Stimulated activated CD4-positive, alpha-beta T cell treated with anti-CD3 and anti-CD28 coated beads, TNF-alpha, amount 100 ng/mL, for 48 hours (primary cell): ENCODE data around the gene BRME1.

Source experiments
- DNase-seq, 3 donors: peaks; one replicate each; pipeline ENCODE4 v3.0.0-alpha.2; 2020; ENCODE audit warnings: low read depth in 3 of 3

Gene BRME1

GRCh38 chr19:13846557-13847406, 59.1 kb downstream of the BRME1 start:
- DNase-seq: peak; percentile 92

- DNase-seq: no peak
Observed at GRCh38 chr19:13844130-13844631, 61.7 kb downstream of the BRME1 start.

DNA sequence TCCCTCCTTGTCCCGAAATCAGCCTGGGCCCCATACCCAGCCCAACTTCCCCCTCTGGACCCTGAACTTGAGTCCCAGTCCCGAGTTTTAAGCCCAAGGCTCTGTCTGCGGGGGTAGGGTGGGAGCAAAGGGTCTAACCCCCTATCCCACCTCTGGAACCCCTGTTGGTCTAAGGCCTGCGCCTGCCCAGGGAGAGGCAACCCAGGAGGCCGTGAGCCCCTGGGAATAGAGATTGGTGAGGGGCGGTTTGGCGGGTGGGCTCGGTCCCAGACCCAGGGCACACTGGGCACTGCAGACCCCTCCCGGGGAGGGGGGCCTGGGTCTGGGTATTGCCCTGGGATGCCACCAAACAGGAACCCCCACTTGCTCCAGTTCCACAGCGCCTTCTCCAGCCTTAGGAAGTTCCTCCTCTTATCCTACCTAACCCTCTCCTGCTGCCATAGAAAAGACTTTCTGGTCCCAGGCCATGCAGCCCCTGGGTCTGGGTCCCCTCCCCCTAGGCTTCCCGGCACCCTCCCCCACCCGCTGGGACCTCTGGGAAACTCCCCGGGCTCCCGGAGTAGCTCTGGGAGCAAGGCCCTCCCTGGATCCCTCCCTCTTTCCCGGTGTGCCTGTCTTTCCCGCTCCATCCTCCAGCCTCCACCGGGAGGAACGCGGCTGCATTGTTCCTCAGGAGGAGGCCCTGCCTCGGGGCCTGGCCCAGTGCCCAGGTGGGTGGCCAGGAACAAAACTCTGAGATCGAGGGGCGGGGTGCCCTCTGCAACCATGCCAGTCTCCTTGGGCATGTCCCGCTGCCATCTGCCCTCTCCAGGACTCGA, 62.6 kb downstream of the BRME1 start:
- no peak for DNase-seq

GRCh38 chr19:13842291-13843103, 63.4 kb downstream of the BRME1 start:
- DNase-seq: no peak

GRCh38 chr19:13841962-13842290, 64.0 kb downstream of the BRME1 start:
- DNase-seq: no peak

DNA sequence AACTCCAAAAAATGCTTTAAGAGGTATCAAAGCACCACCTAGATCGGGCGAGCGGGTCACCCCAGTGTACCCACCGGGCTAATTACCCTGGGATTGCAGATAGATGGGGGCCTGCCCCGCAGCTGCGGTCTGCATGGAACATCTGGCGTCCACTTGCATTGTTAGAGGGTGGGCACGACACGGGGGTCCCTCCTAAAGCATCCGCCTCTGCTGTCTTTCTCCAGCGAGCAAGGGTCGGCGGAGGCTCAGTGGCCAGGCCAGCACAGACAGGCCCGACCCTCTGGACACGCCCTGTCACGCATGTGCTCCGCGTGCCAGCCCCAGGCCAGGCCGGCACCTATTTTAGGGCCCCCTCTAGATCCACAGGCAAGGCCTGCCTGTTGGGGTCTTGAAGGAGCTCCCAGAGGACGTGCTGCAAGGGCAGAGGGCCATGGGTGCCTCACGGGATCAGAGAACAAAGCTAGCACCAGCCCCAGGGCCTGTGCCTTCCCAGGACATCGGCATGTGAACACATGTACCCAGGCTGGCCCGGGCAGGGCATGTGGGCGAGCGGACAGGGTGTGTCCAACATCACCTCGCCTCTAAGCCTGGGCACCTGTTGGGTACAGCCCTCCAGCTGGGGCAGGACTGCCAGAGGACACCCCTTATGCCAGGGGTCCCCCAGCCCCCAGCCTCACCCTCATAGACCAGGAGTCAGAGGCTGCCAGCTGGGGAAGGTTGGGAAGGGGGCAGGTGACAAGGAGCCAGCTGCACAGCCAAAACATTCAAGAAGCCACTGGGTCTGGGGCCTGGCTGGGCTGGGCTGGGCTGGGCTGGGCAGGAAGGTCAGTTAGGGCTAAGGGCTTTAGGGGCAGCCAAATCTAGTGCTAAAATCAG, 64.6 kb downstream of the BRME1 start:
- DNase-seq: no peak

- DNase-seq: no peak
Observed at GRCh38 chr19:13840305-13841085, 65.4 kb downstream of the BRME1 start.

- DNase-seq: no peak
Observed at GRCh38 chr19:13839938-13840304, 66.0 kb downstream of the BRME1 start.

DNA sequence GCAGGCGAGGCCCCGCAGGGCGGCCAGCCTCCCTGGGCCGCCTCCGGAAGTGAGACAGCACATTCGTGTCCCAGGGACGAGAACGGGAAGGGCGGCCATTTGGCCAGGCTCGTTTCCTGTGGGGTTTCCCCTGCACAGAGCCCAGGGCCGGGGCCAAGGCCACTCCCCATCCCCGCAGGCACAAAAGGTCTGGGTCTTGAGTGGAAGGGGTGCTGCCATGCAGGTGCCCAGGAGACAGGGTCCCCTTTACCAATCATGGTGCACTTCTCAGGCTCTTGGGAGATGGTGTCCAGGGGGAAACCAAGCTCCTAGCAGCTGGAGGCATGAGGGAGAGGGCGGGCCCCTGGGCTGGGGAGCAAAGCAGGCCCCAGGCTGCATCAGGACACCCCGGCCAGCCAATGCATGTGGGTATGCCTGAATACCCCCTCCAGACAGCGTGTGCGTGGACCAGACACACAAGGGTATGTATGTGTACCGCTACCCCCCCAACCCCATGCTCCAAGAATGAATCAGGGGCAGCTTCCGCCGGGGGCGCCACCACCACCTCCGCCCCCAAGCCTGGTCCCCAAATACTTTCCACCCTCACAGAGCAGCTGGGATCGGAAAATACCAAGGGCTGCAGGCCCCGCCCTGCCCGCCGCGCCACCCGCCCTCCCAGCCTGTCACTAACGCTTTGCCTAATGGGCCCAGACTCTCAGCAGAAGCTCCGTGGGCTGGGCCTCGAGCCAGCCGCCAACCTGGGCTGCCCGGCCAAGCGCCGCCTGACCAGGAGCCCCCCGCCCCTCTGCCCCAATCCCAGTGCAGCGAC, 66.6 kb downstream of the BRME1 start:
- peak; percentile 73 to 85 (median 81) for DNase-seq

- DNase-seq: no peak
Observed at GRCh38 chr19:13838435-13839129, 67.3 kb downstream of the BRME1 start.

DNA sequence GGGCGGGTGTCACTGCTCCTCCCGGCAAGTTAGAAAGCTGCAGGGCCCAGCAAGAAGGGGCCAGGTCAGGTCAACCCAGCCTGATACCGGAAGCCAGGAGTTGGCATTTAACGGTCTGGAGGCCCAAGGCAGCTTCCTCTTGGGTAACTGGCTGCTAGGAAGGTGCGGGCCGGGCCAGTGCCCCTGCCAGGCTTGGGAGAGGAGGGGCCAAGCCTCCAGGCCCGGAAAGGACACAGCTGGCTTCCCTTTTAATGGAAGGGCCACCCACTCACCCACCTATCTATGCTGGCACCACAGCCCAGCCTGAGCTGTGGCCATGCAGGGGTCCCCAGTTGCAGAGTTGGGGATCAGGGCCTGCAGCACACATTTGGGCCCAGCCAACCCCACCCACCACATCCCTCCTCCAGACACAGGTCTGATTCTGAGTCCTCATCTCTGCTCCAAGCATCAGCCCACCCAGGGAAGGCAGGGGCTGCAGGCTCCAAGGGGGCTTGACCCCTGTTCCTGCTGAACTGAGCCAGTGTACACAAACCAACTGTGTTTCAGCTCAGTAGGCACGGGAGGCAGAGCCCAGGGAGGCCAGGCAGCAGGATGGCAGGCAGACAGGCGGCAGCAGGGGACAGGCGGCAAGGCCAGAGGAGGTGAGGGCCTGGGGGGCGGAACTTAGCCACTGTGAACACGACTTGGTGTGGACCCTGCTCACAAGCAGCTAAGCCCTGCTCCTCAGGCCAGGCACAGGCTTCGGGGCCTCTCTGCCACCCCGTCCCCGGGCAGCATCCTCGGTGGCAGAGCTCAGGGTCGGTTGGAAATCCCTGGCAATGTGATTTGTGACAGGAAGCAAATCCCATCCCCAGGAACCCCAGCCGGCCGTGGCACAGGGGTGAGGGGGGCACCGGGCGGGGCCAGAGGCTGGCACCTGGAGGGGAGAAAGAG, 69.9 kb downstream of the BRME1 start:
- no peak for DNase-seq

- DNase-seq: no peak
Observed at GRCh38 chr19:13834244-13835069, 71.5 kb downstream of the BRME1 start.

GRCh38 chr19:13833330-13834243, 72.3 kb downstream of the BRME1 start:
- DNase-seq: peak; percentile 88 to 96 (median 88)
